ENCODE measurements around the gene DPP6.

- no peak for TF ChIP-seq EZH2 (IDR thresholded peaks at IDR 0.05; ENCODE audit: insufficient read depth, low read length)
- no peak for TF ChIP-seq CTCF (IDR thresholded peaks at IDR 0.05; ENCODE audit: insufficient read depth, low read depth, low read length)
These were observed 373.1 kb downstream of the DPP6 start for GRCh38 chr7:154425271-154425670.
